ENCODE measurements around the gene UGT1A8.

The UGT1A8 gene

GRCh38 chr2:233799716-233800115 is 182.3 kb downstream of the UGT1A8 start:
- no peak for DNase-seq (ENCODE audit: low read depth in 2 of 2)

- DNase-seq (ENCODE audit: low read depth in 2 of 2), result no peak
Observed at GRCh38 chr2:233800208-233800607, 182.8 kb downstream of the UGT1A8 start.

GRCh38 chr2:233801357-233802131 is 184.1 kb downstream of the UGT1A8 start:
- no peak for DNase-seq (ENCODE audit: low read depth in 2 of 2)

GRCh38 chr2:233802132-233802815 is 184.8 kb downstream of the UGT1A8 start:
- DNase-seq (ENCODE audit: low read depth in 2 of 2), result no peak

GRCh38 chr2:233803292-233803911 is 186.0 kb downstream of the UGT1A8 start:
- DNase-seq (ENCODE audit: low read depth in 2 of 2), result no peak

GRCh38 chr2:233803994-233804393 is 186.6 kb downstream of the UGT1A8 start:
- DNase-seq (ENCODE audit: low read depth in 2 of 2), result no peak

- DNase-seq (ENCODE audit: low read depth in 2 of 2), result no peak
Observed at GRCh38 chr2:233807215-233807865, 189.9 kb downstream of the UGT1A8 start.

- DNase-seq (ENCODE audit: low read depth in 2 of 2), result no peak
Observed at GRCh38 chr2:233807966-233808935, 190.8 kb downstream of the UGT1A8 start.

- DNase-seq (ENCODE audit: low read depth in 2 of 2), result no peak
Observed at GRCh38 chr2:233810385-233810784, 193.0 kb downstream of the UGT1A8 start.

- no peak for DNase-seq (ENCODE audit: low read depth in 2 of 2)
Observed at GRCh38 chr2:233811087-233811486, 193.7 kb downstream of the UGT1A8 start.

- no peak for DNase-seq (ENCODE audit: low read depth in 2 of 2)
Observed at GRCh38 chr2:233811732-233812131, 194.3 kb downstream of the UGT1A8 start.

GRCh38 chr2:233813236-233814055 is 196.0 kb downstream of the UGT1A8 start:
- no peak for DNase-seq (ENCODE audit: low read depth in 2 of 2)

GRCh38 chr2:233814056-233814835 is 196.8 kb downstream of the UGT1A8 start:
- DNase-seq (ENCODE audit: low read depth in 2 of 2), result no peak

- DNase-seq (ENCODE audit: low read depth in 2 of 2), result no peak
Observed at GRCh38 chr2:233815861-233816260, 198.4 kb downstream of the UGT1A8 start.

GRCh38 chr2:233816334-233816733 is 198.9 kb downstream of the UGT1A8 start:
- no peak for DNase-seq (ENCODE audit: low read depth in 2 of 2)

GRCh38 chr2:233816771-233817170 is 199.3 kb downstream of the UGT1A8 start:
- DNase-seq (ENCODE audit: low read depth in 2 of 2), result no peak

- no peak for DNase-seq (ENCODE audit: low read depth in 2 of 2)
Observed at GRCh38 chr2:233817361-233817911, 200.0 kb downstream of the UGT1A8 start.

GRCh38 chr2:233817995-233818638 is 200.7 kb downstream of the UGT1A8 start:
- no peak for DNase-seq (ENCODE audit: low read depth in 2 of 2)

Measured in activated CD8-positive, alpha-beta memory T cell treated with anti-CD3 and anti-CD28 coated beads for 4 hours (primary cell).